Motor neuron (in vitro differentiated cells): ENCODE measurements around the gene ZSCAN9. TPM values are rescaled to one million over a fixed set of nuclear protein-coding genes. Genes with fewer than 3 reads are reported as not detected.

Source experiments
- ATAC-seq, 8 experiments: fragments of 200-7000 bp; cut with Tn5 transposase; replicated peaks in 6 of 8; 2 replicates each; pipeline ENCODE4 v1.8.0; 2021; ENCODE audit warnings: mild to moderate bottlenecking in 8 of 8, moderate library complexity in 8 of 8
- H3K27ac ChIP-seq, 2 donors: fragments of 250-450 bp; sonication (Bioruptor Pico); 2 replicates each; pipeline ENCODE4 v1.9.0; 2021; ENCODE audit warnings: antibody characterized with exemption in 2 of 2, mild to moderate bottlenecking in 2 of 2, moderate library complexity in 1 of 2
- H3K4me1 ChIP-seq, 2 donors: fragments of 250-450 bp; sonication (Bioruptor Pico); replicated peaks in 1 of 2; 2 replicates each; pipeline ENCODE4 v1.6.1; 2021; ENCODE audit warnings: antibody characterized with exemption in 2 of 2, mild to moderate bottlenecking in 2 of 2, moderate library complexity in 1 of 2
- H3K4me3 ChIP-seq, 5 donors: fragments of 250-450 bp; sonication (Bioruptor Pico); 2 replicates each; pipeline ENCODE4 v1.9.0; 2021; ENCODE audit warnings: antibody characterized with exemption in 5 of 5, mild to moderate bottlenecking in 5 of 5, moderate library complexity in 4 of 5
- WGBS, 10 experiments: fragments of 450-650 bp; shearing (Covaris generic); methylation state at CpG; one replicate each; pipeline ENCODE4 v1.0.0; 2022; 5-methylcytosine and 5-hydroxymethylcytosine counted together
- in situ Hi-C, 9 experiments: fragments of 400-800 bp; cut with MboI; loops; one replicate each; pipeline ENCODE4 v1.15.0; 2021; ENCODE audit warnings: low sequenced_read_pairs in 9 of 9, low pct_unique_long_range_greater_than_20kb in 2 of 9; ENCODE audit not compliant: unreplicated experiment in 9 of 9
- total RNA-seq, 8 experiments: library from RNA; unstranded; fragments of 300-600 nt; gene quantifications; 2 replicates each; pipeline versions ENCODE4 v1.2.3 to v1.2.4, GENCODE V29; 2022

Gene ZSCAN9
- total RNA-seq, 8 experiments from 2014 or later = 6.3 to 45.9 (median 26.5) TPM

DNA sequence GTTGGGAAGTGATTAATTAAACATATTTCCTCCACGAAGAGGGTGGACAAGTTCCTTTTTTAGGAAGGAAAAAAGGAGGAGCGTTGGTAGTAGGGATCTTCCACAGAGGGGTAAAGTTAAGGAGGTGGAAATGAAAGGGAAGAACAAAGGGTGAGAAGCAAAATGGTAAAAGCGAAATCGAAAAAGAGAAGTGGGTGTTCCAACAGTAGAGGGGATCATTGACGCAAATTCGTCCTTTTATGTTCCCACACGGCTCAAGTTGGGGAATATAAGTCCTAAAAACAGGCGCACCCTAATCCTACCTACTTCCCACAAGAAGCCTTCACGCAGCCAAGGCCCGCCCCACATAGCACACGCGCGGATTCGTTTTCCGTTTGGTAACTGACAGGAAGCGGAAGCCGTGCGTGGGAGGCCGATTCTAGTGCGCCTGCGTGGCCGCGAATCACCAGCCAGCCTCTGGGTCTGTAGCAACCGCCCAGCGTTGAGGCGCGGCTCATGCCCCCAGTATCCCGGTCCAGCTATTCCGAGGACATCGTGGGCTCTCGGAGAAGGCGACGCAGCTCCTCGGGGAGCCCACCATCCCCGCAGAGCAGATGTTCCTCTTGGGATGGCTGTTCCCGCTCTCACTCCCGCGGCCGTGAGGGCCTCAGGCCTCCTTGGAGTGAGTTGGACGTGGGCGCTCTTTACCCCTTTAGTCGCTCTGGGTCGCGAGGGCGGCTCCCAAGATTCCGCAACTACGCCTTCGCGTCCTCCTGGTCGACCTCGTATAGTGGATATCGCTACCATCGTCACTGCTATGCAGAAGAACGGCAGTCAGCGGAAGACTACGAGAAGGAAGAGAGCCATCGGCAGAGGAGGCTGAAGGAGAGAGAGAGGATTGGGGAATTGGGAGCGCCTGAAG, 34.1 kb downstream of the ZSCAN9 start, which contains the start of gene NKAPL:
NKAPL (plus strand) TSS at position 421 of the 901 bp plus-strand sequence; CDS start at position 496, 75 bp downstream.
- H3K27ac ChIP-seq = no peak within 1 kb of the TSS
- in situ Hi-C loops = loop anchor here in 1 of 9 experiments (25.0 kb wide), 1 partner anchor 122 kb away; the partner anchor contains the start of gene ZKSCAN8
- no peak within 1 kb of the TSS for H3K4me3 ChIP-seq
- H3K4me1 ChIP-seq = no peaks in the 10 kb centered on the region
- WGBS, 10 experiments = 30 to 95% (median 86%) methylated on average over 1 to 36 of the region's 58 CpGs
- ATAC-seq = peak in 2 of 8 experiments; percentile 72 to 99

DNA sequence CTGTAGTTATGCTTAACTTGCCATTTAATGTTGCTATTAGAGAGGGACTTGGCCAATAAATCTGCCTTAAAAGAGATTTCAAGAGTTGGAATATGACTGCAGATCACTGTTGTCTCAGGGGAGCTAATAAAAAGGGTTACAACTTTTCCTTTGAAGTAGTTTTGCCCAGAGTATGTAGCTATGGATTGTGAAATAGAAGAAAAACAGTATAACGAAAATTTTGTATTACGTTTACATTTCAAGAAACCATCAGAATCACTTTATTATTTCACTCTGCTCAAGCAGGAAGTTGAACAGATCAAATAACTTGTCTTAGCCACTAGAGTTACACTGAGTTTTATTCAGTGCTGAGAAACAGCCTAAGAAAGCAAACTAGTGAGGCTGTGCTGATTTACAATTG, 38.8 kb downstream of the ZSCAN9 start:
- no peak for ATAC-seq
- 6 to 72% (median 43%) methylated on average over 2 of the region's 2 CpGs for WGBS, 10 experiments
- Histone ChIP-seq H3K4me3 (no peak overlapping the region), H3K4me1 (peaks cover 0 to 10% of the 10 kb centered on the region in 2 donors), H3K27ac (no peak overlapping the region)
- in situ Hi-C loops = loop anchor here in 1 of 9 experiments (25.0 kb wide), 1 partner anchor 127 kb away; the partner anchor contains the start of gene ZKSCAN8

DNA sequence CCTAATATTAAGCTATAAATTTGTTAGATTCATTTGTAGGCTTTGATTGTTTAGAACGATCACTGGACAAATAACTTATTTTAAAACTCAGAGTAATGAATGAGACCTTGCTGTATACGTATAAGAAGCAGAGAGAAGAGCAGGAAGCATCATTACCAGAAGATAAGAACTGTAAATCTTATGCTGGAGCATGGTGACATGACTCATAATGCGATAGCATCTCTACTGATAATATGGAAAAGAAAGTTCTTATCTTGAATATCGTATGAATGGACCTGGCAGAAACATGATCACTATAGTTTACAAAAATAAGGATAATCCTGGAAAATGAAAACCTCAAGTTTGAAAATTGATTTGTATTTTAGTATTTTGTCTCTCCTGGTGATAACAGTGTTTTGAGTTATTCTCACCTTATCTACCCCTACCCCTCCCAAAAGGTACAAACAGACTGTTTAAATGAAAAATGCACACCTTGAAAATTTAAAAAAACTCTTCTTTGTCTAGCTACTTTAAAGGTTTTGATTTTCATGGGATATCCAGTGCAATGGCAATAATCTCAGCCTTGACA, 39.8 kb downstream of the ZSCAN9 start:
- H3K4me1 ChIP-seq = peaks cover 0 to 12% of the 10 kb centered on the region in 2 donors
- in situ Hi-C loops = loop anchor here in 1 of 9 experiments (25.0 kb wide), 1 partner anchor 128 kb away; the partner anchor contains the start of gene ZKSCAN8
- no peak overlapping the region for H3K27ac ChIP-seq
- 40 to 67% (median 62%) methylated on average over 1 to 4 of the region's 4 CpGs for WGBS, 10 experiments
- ATAC-seq = no peak
- H3K4me3 ChIP-seq = no peak overlapping the region

DNA sequence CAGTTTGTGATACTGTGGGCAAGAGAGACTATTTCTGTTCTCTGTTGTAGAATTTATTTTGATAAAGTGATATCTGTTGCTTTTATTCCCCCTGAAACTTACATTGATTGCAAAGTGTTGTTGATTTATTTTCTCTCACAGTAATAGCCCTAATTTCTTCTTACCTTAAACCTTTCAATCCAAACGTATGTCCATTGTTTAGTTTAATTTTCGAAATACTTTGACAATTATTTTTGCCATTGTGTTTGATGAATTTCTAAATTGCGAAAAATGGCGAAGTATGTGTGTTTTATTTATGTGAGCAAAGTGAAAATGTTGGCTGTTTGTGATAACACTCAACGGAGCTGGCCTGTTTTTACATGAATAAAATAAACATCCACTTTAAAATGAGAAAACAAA, 41.5 kb downstream of the ZSCAN9 start:
- WGBS, 10 experiments = 1 to 31% (median 13%) methylated on average over 3 to 5 of the region's 5 CpGs
- in situ Hi-C loops = loop anchor here in 1 of 9 experiments (25.0 kb wide), 1 partner anchor 129 kb away; the partner anchor contains the start of gene ZKSCAN8
- ATAC-seq = no peak
- Histone ChIP-seq H3K4me1 (peaks cover 0 to 12% of the 10 kb centered on the region in 2 donors), H3K27ac (peak overlapping the region in 1 of 2 donors; percentile 90), H3K4me3 (peak overlapping the region; percentile 90 to 95 (median 92))

DNA sequence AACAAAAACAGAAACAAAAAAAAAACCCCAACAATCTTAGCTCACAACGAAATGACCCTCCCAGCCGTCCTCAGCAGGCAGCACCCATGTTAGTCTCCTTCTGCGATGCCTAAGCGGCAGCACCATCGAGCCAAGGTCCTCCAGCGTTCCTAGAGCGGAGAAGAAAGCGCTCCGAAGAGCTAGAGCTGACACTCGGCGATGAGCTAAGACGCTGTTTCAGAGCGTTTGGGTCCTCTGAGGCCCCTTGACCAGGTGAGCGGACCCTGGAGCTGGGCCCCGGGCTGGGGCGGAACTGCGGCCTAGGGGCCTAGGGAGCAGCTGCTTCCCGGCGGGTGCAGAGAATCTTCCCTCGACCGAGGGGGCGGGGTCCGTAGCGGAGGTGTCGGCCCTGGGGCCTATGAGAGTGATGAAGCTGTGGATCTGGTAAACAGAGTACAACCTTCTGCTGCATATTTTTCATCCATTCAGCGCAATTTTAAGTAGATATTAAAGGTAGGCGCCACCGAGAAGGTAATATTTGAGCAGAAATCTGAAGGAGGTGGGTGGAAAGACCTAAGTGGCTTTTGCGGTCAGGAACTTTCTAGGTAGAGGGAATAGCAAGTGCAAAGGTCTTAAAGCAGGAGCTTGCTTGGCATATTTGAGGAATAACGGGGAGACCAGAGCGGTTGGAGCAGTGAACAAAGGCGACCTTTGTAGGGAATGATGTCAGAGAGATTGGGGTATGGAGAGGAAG, 42.1 kb downstream of the ZSCAN9 start, which contains the start of gene ZSCAN26:
ZSCAN26 (plus strand) TSS at position 182 of the 733 bp plus-strand sequence. CDS start 4,777 bp downstream, outside the sequence.
- Histone ChIP-seq H3K4me3 (peak within 1 kb of the TSS; percentile 90 to 95 (median 92)), H3K4me1 (peaks cover 0 to 12% of the 10 kb centered on the region in 2 donors), H3K27ac (peak within 1 kb of the TSS; percentile 80 to 90)
- in situ Hi-C loops = loop anchor here in 1 of 9 experiments (25.0 kb wide), 1 partner anchor 130 kb away; the partner anchor contains the start of gene ZKSCAN8
- ATAC-seq = peak; percentile 95 to 99 (median 98)
- WGBS, 10 experiments = 0 to 5% (median 0%) methylated on average over 3 to 26 of the region's 32 CpGs; no CpG with 5 or more reads in 1 of the 10 experiments

DNA sequence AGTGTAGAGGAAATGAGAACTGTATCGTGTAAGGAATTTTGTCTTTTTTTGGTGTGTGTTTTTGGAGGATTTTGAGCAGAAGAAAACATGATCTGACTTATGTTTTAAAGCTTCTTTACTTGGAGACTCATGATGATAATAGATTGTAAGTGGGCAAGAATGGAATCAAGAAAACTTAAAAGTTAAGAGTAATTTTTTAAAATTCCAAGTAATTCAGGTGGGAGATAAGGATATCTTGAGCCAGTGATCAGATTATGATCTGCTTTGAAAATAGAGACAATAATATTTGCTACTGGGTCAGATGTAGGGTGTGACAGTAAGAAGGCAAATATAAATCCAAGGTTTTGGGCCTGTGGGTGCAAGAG, 42.6 kb downstream of the ZSCAN9 start:
- 0 to 20% (median 0%) methylated on average over 1 of the region's 1 CpG; no CpG with 5 or more reads in 1 of the 10 experiments for WGBS, 10 experiments
- Histone ChIP-seq H3K4me3 (peak overlapping the region; percentile 90 to 95 (median 92)), H3K27ac (no peak overlapping the region), H3K4me1 (peaks cover 0 to 12% of the 10 kb centered on the region in 2 donors)
- no peak for ATAC-seq
- in situ Hi-C loops = loop anchor here in 1 of 9 experiments (25.0 kb wide), 1 partner anchor 130 kb away; the partner anchor contains the start of gene ZKSCAN8

DNA sequence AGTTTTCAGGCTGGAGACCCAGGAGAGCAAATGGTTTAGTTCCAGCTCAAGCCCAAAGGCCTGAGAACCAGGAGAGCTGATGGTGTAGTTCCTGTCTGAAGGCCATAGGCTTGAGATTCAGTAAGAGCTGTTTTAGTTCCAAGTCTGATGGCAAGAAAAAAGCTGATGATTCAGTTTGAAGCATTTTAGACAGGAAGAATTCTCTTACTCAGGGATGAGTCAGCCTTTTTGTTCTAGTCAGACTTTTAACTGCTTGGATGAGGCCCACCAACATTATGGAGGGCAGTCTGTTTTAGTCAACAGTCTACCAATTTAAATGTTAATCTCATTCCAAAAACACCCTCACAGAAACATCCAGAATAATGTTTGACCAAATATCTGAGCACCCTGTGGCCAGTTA, 44.4 kb downstream of the ZSCAN9 start:
- Histone ChIP-seq H3K4me3 (no peak overlapping the region), H3K27ac (no peak overlapping the region), H3K4me1 (peaks cover 0 to 12% of the 10 kb centered on the region in 2 donors)
- peak in 2 of 8 experiments; percentile 15 to 33 for ATAC-seq
- in situ Hi-C loops = loop anchor here in 1 of 9 experiments (25.0 kb wide), 1 partner anchor 132 kb away; the partner anchor contains the start of gene ZKSCAN8

GRCh38 chr6:28274888-28275287, 49.8 kb downstream of the ZSCAN9 start:
- in situ Hi-C loops = loop anchor here in 1 of 9 experiments (25.0 kb wide), 1 partner anchor 138 kb away; the partner anchor contains the start of gene ZKSCAN8
- Histone ChIP-seq H3K4me3 (no peak overlapping the region), H3K4me1 (no peaks in the 10 kb centered on the region), H3K27ac (no peak overlapping the region)
- no peak for ATAC-seq

GRCh38 chr6:28277746-28278145, 52.7 kb downstream of the ZSCAN9 start:
- H3K4me1 ChIP-seq = peaks cover 3 to 9% of the 10 kb centered on the region in 2 donors
- WGBS, 10 experiments = 54 to 100% (median 74%) methylated on average over 1 to 3 of the region's 3 CpGs; no CpG with 5 or more reads in 1 of the 10 experiments
- H3K27ac ChIP-seq = no peak overlapping the region
- no peak overlapping the region for H3K4me3 ChIP-seq
- in situ Hi-C loops = no loop called here
- no peak for ATAC-seq

GRCh38 chr6:28280595-28281287, 55.7 kb downstream of the ZSCAN9 start:
- Histone ChIP-seq H3K4me1 (peaks cover 6 to 16% of the 10 kb centered on the region in 2 donors), H3K4me3 (peak overlapping the region; percentile 46 to 83 (median 69)), H3K27ac (no peak overlapping the region)
- 0 to 63% (median 29%) methylated on average over 1 to 3 of the region's 3 CpGs for WGBS, 10 experiments
- ATAC-seq = no peak
- in situ Hi-C loops = no loop called here

- in situ Hi-C loops = no loop called here
- Histone ChIP-seq H3K4me3 (peak within 1 kb of the TSS; percentile 46 to 83 (median 69)), H3K4me1 (peaks cover 6 to 16% of the 10 kb centered on the region in 2 donors), H3K27ac (no peak within 1 kb of the TSS)
- ATAC-seq = peak; percentile 97 to 99 (median 98)
- WGBS, 10 experiments = 0 to 4% (median 0%) methylated on average over 1 to 18 of the region's 50 CpGs; no CpG with 5 or more reads in 1 of the 10 experiments
These were observed 56.4 kb downstream of the ZSCAN9 start, which contains the start of gene PGBD1 for GRCh38 chr6:28281288-28282064. PGBD1 (plus strand) TSS chr6:28281572; CDS start chr6:28283814, 2,242 bp downstream.
